K562 (cell line): ENCODE data around the gene PHF12. TPM values are rescaled to one million over a fixed set of nuclear protein-coding genes. Genes with fewer than 3 reads are reported as not detected.

Experiments used
- ATAC-seq: fragments of 200-7000 bp; cut with Tn5 transposase; 3 replicates; pipeline ENCODE4 v1.9.1; 2020; ENCODE audit warnings: moderate library complexity
- BruUV-seq: library from RNA; stranded (reverse); fragments of 400-500 nt; replicated peaks from 2 replicates; lab custom pipeline; 2021; lab: Mats Ljungman, UMichigan
- CTCF ChIA-PET: fragments of 300-600 bp; formaldehyde crosslinking; extraction: SDS; loops from one replicate; lab custom pipeline; 2021; ENCODE audit warnings: low intra/inter-chr PET ratio; lab: Yijun Ruan, JAX
- POLR2A ChIA-PET: fragments of 300-600, 350-650 bp; sonication (Branson Sonifier 250); formaldehyde crosslinking; extraction: SDS; loops from one replicate; lab custom pipeline; 2021; ENCODE audit warnings: antibody characterized with exemption, inconsistent platforms; lab: Yijun Ruan, JAX
- DNase-seq, 4 experiments: peaks; one replicate each; pipeline versions ENCODE4 v3.0.0 to v3.0.0-alpha.2; 2011 to 2018; ENCODE audit warnings: low spot score in 3 of 4, mixed read lengths in 3 of 4; ENCODE audit errors: extremely low read depth in 1 of 4
- FAIRE-seq: peaks from 2 replicates; lab custom pipeline; 2011; peaks lifted over from hg19 to GRCh38; lab: Jason Lieb, UNC
- H2AFZ ChIP-seq: 2 replicates; pipeline ENCODE4 v1.6.0; 2011; ENCODE audit warnings: low read depth, low read length, control low read depth, inconsistent platforms
- H3K27ac ChIP-seq: fragments of 200-600 bp; 3 replicates; pipeline ENCODE4 v1.8.0; 2011; ENCODE audit warnings: low read depth, mild to moderate bottlenecking, control low read depth, inconsistent platforms, low read length, moderate library complexity, mixed read lengths; ENCODE audit errors: extremely low read depth
- H3K27me3 ChIP-seq, 2 experiments: fragments of 300-600 bp in 1 of 2; 2 replicates in 1 of 2; 3 replicates in 1 of 2; pipeline versions ENCODE4 v1.6.0 to v1.8.0; 2011; ENCODE audit warnings: inconsistent platforms in 2 of 2, low read length in 2 of 2, mild to moderate bottlenecking in 1 of 2, mixed read lengths in 1 of 2, moderate library complexity in 1 of 2; ENCODE audit not compliant: control insufficient read depth in 2 of 2, insufficient read depth in 2 of 2
- H3K36me3 ChIP-seq: fragments of 300-600 bp; 3 replicates; pipeline ENCODE4 v1.8.0; 2011; ENCODE audit warnings: mild to moderate bottlenecking, low read length, inconsistent platforms; ENCODE audit not compliant: control insufficient read depth, insufficient read depth
- H3K4me1 ChIP-seq, 2 experiments: fragments of 200-600 bp in 1 of 2; replicated peaks in 1 of 2; 2 replicates in 1 of 2; 3 replicates in 1 of 2; pipeline versions ENCODE4 v1.5.1 to v1.8.0; 2011; ENCODE audit warnings: inconsistent platforms in 2 of 2, low read length in 2 of 2, mild to moderate bottlenecking in 1 of 2, mixed read lengths in 1 of 2, moderate library complexity in 1 of 2; ENCODE audit not compliant: control insufficient read depth in 2 of 2, insufficient read depth in 2 of 2
- H3K4me2 ChIP-seq: 2 replicates; pipeline ENCODE4 v1.6.1; 2011; ENCODE audit warnings: low read length, control low read depth, inconsistent platforms, mixed read lengths; ENCODE audit not compliant: insufficient read depth
- H3K4me3 ChIP-seq: fragments of 200-600 bp; sonication (generic), shearing (Covaris generic); 2 replicates; pipeline ENCODE4 v1.5.1; 2016; ENCODE audit warnings: control low read depth, inconsistent platforms
- H3K79me2 ChIP-seq: fragments of 200-600 bp; 3 replicates; pipeline ENCODE4 v1.8.0; 2011; ENCODE audit warnings: low read length, inconsistent platforms; ENCODE audit not compliant: control insufficient read depth, insufficient read depth
- H3K9ac ChIP-seq, 2 experiments: 2 replicates each; pipeline versions ENCODE4 v1.6.0 to v1.6.1; 2011; ENCODE audit warnings: low read depth in 2 of 2, low read length in 2 of 2, control low read depth in 1 of 2, inconsistent platforms in 1 of 2, mild to moderate bottlenecking in 1 of 2, mixed read lengths in 1 of 2; ENCODE audit not compliant: insufficient read depth in 1 of 2
- H3K9me1 ChIP-seq: one replicate; pipeline ENCODE4 v1.6.0; 2011; ENCODE audit warnings: inconsistent platforms, mild to moderate bottlenecking, low read length, moderate library complexity; ENCODE audit not compliant: control insufficient read depth, insufficient read depth
- H3K9me3 ChIP-seq: replicated peaks from 2 replicates; pipeline ENCODE4 v1.5.1; 2011; ENCODE audit warnings: low read depth, low read length, inconsistent platforms; ENCODE audit not compliant: control insufficient read depth, insufficient read depth
- H4K20me1 ChIP-seq: replicated peaks from 2 replicates; pipeline ENCODE4 v1.6.1; 2011; ENCODE audit warnings: low read length, inconsistent platforms, mixed read lengths; ENCODE audit not compliant: control insufficient read depth, insufficient read depth
- GATAD2A ChIP-seq: fragments of 450-650 bp; IDR thresholded peaks from 2 replicates; pipeline ENCODE4 v1.6.1; 2017
- GTF2F1 ChIP-seq: IDR thresholded peaks from 2 replicates; pipeline ENCODE4 v1.6.1; 2011; ENCODE audit warnings: low read depth, low read length, improper control_type of control experiment
- NFATC3 ChIP-seq: fragments of 450-650 bp; IDR thresholded peaks from 2 replicates; pipeline ENCODE4 v1.6.1; 2017; ENCODE audit warnings: mild to moderate bottlenecking
- PRPF4 ChIP-seq: fragments of 200-400 bp; formaldehyde crosslinking; IDR thresholded peaks from one replicate; pipeline ENCODE4 v1.6.1; 2017; ENCODE audit warnings: low read length, low read depth, mild to moderate bottlenecking; ENCODE audit not compliant: insufficient read depth, poor library complexity, severe bottlenecking
- SMARCA5 ChIP-seq: fragments of 450-650 bp; IDR thresholded peaks from 2 replicates; pipeline ENCODE4 v1.6.1; 2016
- SRSF9 ChIP-seq: fragments of 200-400 bp; formaldehyde crosslinking; IDR thresholded peaks from 2 replicates; pipeline ENCODE4 v1.6.1; 2017; ENCODE audit warnings: low read depth, low read length, borderline replicate concordance
- STAT5A ChIP-seq: IDR thresholded peaks from 2 replicates; pipeline ENCODE4 v1.6.1; 2012; ENCODE audit warnings: low read length, inconsistent platforms, borderline replicate concordance
- TAF7 ChIP-seq: fragments of 450-650 bp; IDR thresholded peaks from 2 replicates; pipeline ENCODE4 v1.6.1; 2016; ENCODE audit warnings: missing genetic modification characterization, missing compliant biosample characterization
- ZBTB17 ChIP-seq: fragments of 450-650 bp; formaldehyde crosslinking; IDR thresholded peaks from 2 replicates; pipeline ENCODE4 v1.4.0; 2020; ENCODE audit warnings: mild to moderate bottlenecking
- ZBTB8A ChIP-seq: fragments of 450-650 bp; IDR thresholded peaks from 2 replicates; pipeline ENCODE4 v1.6.1; 2018; ENCODE audit warnings: mild to moderate bottlenecking, moderate library complexity; ENCODE audit not compliant: partially characterized antibody
- ZFP30 ChIP-seq: fragments of 250-450 bp; sonication (Bioruptor Pico); IDR thresholded peaks from 2 replicates; pipeline ENCODE4 v1.8.0; 2022; ENCODE audit warnings: moderate library complexity, mild to moderate bottlenecking, inconsistent platforms, borderline replicate concordance
- ZNF436 ChIP-seq: fragments of 250-450, 450-650 bp; sonication (Bioruptor Pico); formaldehyde crosslinking; IDR thresholded peaks from 2 replicates; pipeline ENCODE4 v1.7.0; 2020; ENCODE audit warnings: mild to moderate bottlenecking
- ZNF449 ChIP-seq: fragments of 250-450 bp; sonication (Bioruptor Pico); IDR thresholded peaks from 2 replicates; pipeline ENCODE4 v1.8.0; 2022; ENCODE audit warnings: moderate library complexity, mild to moderate bottlenecking, inconsistent platforms
- ZNF57 ChIP-seq: fragments of 450-650 bp; formaldehyde crosslinking; IDR thresholded peaks from 2 replicates; pipeline ENCODE4 v1.4.0; 2020; ENCODE audit warnings: mild to moderate bottlenecking, moderate library complexity
- WGBS: fragments of 100-300 bp; shearing (Covaris generic); methylation state at CpG from one replicate; pipeline ENCODE4 v1.1.6; 2016; ENCODE audit warnings: low coverage, mixed read lengths; ENCODE audit not compliant: insufficient coverage; ENCODE audit errors: missing lambda C conversion rate; 5-methylcytosine and 5-hydroxymethylcytosine counted together
- in situ Hi-C: fragments of 300-500 bp; cut with MboI; formaldehyde crosslinking; loops from 4 replicates; pipeline ENCODE4 v1.15.0; 2018; ENCODE audit warnings: inconsistent platforms, mixed read lengths
- intact Hi-C: fragments of 100-400 bp; cut with micrococcal nuclease; formaldehyde crosslinking; loops from 2 replicates; pipeline ENCODE4 v1.14.2; 2022
- polyA plus RNA-seq, 8 experiments: library from polyadenylated mRNA; depleted of rRNA in 4 of 8; stranded (reverse) in 5 of 8; unstranded in 3 of 8; fragments of >200 nt; fragmentation: Nextera tagmentation in 2 of 8; fragmentation: Illumina TruSeq in 1 of 8; extraction: Ambion mirVana in 2 of 8; extraction: Trizol in 1 of 8; gene quantifications; 2 replicates each; pipeline versions ENCODE4 v1.2.1 to v1.2.3, GENCODE V29; 2011 to 2014; ENCODE audit warnings: inconsistent platforms in 1 of 8, missing spikeins in 1 of 8
- total RNA-seq, 7 experiments: library from RNA; depleted of rRNA in 6 of 7; stranded (reverse); fragments of >200 nt in 6 of 7; fragmentation: Illumina TruSeq in 2 of 7; extraction: Trizol in 2 of 7; gene quantifications; 2 replicates each; pipeline versions ENCODE4 v1.2.1 to v1.2.3, GENCODE V29; 2011 to 2021; ENCODE audit warnings: low replicate concordance in 1 of 7
- TF ChIP-seq, protein P1 (sequence below): sonication (generic); formaldehyde crosslinking; IDR thresholded peaks from 2 replicates; pipeline ENCODE4 v1.4.0; 2020; ENCODE audit warnings: mild to moderate bottlenecking, missing genetic modification reagents
- TF ChIP-seq, protein P2 (sequence below): fragments of 450-650 bp; IDR thresholded peaks from 2 replicates; pipeline ENCODE4 v1.6.1; 2016
- TF ChIP-seq, protein P3 (sequence below): fragments of 450-650 bp; IDR thresholded peaks from 2 replicates; pipeline ENCODE4 v1.6.1; 2016; ENCODE audit warnings: borderline replicate concordance

Gene PHF12
- total and polyA plus RNA-seq, 9 of the 15 experiments (the other 6 are each of a cell fraction or from before 2014, with no cell fraction given): 0.82 to 31.3 (median 13.5) TPM

DNA sequence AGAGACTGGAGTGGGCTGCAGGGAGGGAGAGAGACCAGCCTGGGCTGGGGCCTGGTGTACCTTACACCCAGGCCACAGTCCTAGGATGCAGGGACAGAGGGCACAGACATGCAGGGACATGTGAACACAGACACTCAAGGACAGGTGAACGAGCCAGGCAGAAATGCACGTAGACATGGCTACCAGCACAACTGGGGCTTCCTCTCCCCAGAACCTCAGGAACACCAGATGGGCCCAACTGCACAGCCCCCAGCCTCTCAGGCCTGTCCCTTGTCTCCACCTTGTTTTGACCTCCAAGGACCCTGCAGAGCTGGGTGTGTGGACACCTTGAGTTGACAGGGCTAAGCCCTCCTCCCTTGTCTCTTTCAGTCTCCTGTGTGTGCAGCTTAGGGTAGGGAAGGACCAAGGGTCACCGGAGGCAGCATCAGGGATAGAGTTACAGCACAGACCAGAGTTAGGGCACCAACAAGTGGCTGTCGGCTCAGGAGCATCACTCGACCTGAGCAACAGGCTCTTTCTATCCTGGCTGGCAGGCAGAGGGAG, 45.3 kb upstream of the PHF12 start:
- no TSS peak for BruUV-seq
- H3K9me1 ChIP-seq: no peaks in the 10 kb centered on the region
- no peak overlapping the region for H3K4me3 ChIP-seq
- in situ Hi-C loops: no loop called here
- no peaks in the 10 kb centered on the region for H3K9me3 ChIP-seq
- no peak overlapping the region for H3K4me2 ChIP-seq
- WGBS: 0% methylated on average over 5 of the region's 5 CpGs
- 0 out of 4 replicates have a peak overlapping the region, but pooled peaks of 1 of the 2 experiments have one; percentile 26 for H3K9ac ChIP-seq
- FAIRE-seq (no peak), DNase-seq (no peak), ATAC-seq (no peak)
- ChIA-PET CTCF (no interaction called here), POLR2A (interaction anchor here (1.1 to 1.8 kb wide), 2 partner anchors 8 to 9 kb away, joined by 3 to 5 read pairs; no protein-coding TSS in a partner anchor)
- intact Hi-C loops: no loop called here
- TF ChIP-seq SMARCA5 (no peak), ZFP30 (CRISPR knock-in tag) (no peak), STAT5A (no peak), GTF2F1 (no peak), ZNF436 (CRISPR knock-in tag) (no peak), ZNF57 (no peak), TAF7 (tag) (no peak), GATAD2A (no peak), PRPF4 (no peak), ZBTB8A (no peak), NFATC3 (no peak), ZNF449 (CRISPR knock-in tag) (no peak), ZBTB17 (CRISPR knock-in tag) (no peak), SRSF9 (no peak)
- TF ChIP-seq, protein P1, sequence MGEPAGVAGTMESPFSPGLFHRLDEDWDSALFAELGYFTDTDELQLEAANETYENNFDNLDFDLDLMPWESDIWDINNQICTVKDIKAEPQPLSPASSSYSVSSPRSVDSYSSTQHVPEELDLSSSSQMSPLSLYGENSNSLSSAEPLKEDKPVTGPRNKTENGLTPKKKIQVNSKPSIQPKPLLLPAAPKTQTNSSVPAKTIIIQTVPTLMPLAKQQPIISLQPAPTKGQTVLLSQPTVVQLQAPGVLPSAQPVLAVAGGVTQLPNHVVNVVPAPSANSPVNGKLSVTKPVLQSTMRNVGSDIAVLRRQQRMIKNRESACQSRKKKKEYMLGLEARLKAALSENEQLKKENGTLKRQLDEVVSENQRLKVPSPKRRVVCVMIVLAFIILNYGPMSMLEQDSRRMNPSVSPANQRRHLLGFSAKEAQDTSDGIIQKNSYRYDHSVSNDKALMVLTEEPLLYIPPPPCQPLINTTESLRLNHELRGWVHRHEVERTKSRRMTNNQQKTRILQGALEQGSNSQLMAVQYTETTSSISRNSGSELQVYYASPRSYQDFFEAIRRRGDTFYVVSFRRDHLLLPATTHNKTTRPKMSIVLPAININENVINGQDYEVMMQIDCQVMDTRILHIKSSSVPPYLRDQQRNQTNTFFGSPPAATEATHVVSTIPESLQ (CRISPR knock-in tag): no peak
- TF ChIP-seq, protein P2, sequence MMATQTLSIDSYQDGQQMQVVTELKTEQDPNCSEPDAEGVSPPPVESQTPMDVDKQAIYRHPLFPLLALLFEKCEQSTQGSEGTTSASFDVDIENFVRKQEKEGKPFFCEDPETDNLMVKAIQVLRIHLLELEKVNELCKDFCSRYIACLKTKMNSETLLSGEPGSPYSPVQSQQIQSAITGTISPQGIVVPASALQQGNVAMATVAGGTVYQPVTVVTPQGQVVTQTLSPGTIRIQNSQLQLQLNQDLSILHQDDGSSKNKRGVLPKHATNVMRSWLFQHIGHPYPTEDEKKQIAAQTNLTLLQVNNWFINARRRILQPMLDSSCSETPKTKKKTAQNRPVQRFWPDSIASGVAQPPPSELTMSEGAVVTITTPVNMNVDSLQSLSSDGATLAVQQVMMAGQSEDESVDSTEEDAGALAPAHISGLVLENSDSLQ: no peak
- TF ChIP-seq, protein P3, sequence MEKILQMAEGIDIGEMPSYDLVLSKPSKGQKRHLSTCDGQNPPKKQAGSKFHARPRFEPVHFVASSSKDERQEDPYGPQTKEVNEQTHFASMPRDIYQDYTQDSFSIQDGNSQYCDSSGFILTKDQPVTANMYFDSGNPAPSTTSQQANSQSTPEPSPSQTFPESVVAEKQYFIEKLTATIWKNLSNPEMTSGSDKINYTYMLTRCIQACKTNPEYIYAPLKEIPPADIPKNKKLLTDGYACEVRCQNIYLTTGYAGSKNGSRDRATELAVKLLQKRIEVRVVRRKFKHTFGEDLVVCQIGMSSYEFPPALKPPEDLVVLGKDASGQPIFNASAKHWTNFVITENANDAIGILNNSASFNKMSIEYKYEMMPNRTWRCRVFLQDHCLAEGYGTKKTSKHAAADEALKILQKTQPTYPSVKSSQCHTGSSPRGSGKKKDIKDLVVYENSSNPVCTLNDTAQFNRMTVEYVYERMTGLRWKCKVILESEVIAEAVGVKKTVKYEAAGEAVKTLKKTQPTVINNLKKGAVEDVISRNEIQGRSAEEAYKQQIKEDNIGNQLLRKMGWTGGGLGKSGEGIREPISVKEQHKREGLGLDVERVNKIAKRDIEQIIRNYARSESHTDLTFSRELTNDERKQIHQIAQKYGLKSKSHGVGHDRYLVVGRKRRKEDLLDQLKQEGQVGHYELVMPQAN: no peak
- H3K27ac ChIP-seq: no peak overlapping the region
- no peaks in the 10 kb centered on the region for H3K36me3 ChIP-seq
- peaks cover 0 to 8% of the 10 kb centered on the region in 2 experiments; a peak in 2 of 5 replicates for H3K4me1 ChIP-seq
- H4K20me1 ChIP-seq: peaks cover 15% of the 10 kb centered on the region; the same call in 1 of the 2 replicates
- H2AFZ ChIP-seq: no peak overlapping the region
- H3K79me2 ChIP-seq: no peaks in the 10 kb centered on the region
- peaks cover 4 to 43% of the 10 kb centered on the region in 2 experiments; a peak in 4 of 5 replicates for H3K27me3 ChIP-seq
